ENCODE data around the gene DCHS1. TPM values are rescaled to one million over a fixed set of nuclear protein-coding genes. Genes with fewer than 3 reads are reported as not detected.

The DCHS1 gene
- total and polyA plus RNA-seq, 4 donors, result 6.0 to 39.9 (median 11.5) TPM

GRCh38 chr11:6657346-6657745 is 1.7 kb upstream of the DCHS1 start:
- WGBS, 2 donors, result 83 to 91% methylated on average over 1 of the region's 1 CpG
- no peak for ATAC-seq (ENCODE audit: insufficient read depth, low FRiP score)
- no peak for DNase-seq
- H3K36me3 ChIP-seq (ENCODE audit: control insufficient read depth in 4 of 4, insufficient read depth in 4 of 4, low read length in 4 of 4), result peaks cover 0 to 5% (median 0%) of the 10 kb centered on the region in 4 donors
- no peak overlapping the region for H3K9ac ChIP-seq (ENCODE audit: insufficient read depth in 1 of 2, low read length in 2 of 2)
- H3K4me1 ChIP-seq (ENCODE audit: control insufficient read depth in 5 of 5, insufficient read depth in 5 of 5, low read length in 5 of 5), result peaks cover 0 to 28% (median 5%) of the 10 kb centered on the region in 5 donors
- no peak overlapping the region for H3K27ac ChIP-seq (ENCODE audit: low read depth in 1 of 2, low read length in 1 of 2)
- no peaks in the 10 kb centered on the region for H3K27me3 ChIP-seq (ENCODE audit: control insufficient read depth in 3 of 3, insufficient read depth in 3 of 3, low read length in 2 of 3)
- no peaks in the 10 kb centered on the region for H3K9me3 ChIP-seq (ENCODE audit: control insufficient read depth in 4 of 4, insufficient read depth in 3 of 4, low read length in 3 of 4)
- no peak overlapping the region for H3K4me3 ChIP-seq
- TF ChIP-seq, protein P1, sequence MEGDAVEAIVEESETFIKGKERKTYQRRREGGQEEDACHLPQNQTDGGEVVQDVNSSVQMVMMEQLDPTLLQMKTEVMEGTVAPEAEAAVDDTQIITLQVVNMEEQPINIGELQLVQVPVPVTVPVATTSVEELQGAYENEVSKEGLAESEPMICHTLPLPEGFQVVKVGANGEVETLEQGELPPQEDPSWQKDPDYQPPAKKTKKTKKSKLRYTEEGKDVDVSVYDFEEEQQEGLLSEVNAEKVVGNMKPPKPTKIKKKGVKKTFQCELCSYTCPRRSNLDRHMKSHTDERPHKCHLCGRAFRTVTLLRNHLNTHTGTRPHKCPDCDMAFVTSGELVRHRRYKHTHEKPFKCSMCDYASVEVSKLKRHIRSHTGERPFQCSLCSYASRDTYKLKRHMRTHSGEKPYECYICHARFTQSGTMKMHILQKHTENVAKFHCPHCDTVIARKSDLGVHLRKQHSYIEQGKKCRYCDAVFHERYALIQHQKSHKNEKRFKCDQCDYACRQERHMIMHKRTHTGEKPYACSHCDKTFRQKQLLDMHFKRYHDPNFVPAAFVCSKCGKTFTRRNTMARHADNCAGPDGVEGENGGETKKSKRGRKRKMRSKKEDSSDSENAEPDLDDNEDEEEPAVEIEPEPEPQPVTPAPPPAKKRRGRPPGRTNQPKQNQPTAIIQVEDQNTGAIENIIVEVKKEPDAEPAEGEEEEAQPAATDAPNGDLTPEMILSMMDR (IDR thresholded peaks at IDR 0.05; ENCODE audit: control extremely low read depth, extremely low read depth), result no peak

- Histone ChIP-seq H3K9ac (ENCODE audit: insufficient read depth in 1 of 2, low read length in 2 of 2) (no peak overlapping the region), H3K27me3 (ENCODE audit: control insufficient read depth in 3 of 3, insufficient read depth in 3 of 3, low read length in 2 of 3) (no peaks in the 10 kb centered on the region), H3K4me1 (ENCODE audit: control insufficient read depth in 5 of 5, insufficient read depth in 5 of 5, low read length in 5 of 5) (peaks cover 0 to 28% (median 5%) of the 10 kb centered on the region in 5 donors), H3K9me3 (ENCODE audit: control insufficient read depth in 4 of 4, insufficient read depth in 3 of 4, low read length in 3 of 4) (no peaks in the 10 kb centered on the region), H3K4me3 (no peak overlapping the region), H3K27ac (ENCODE audit: low read depth in 1 of 2, low read length in 1 of 2) (no peak overlapping the region), H3K36me3 (ENCODE audit: control insufficient read depth in 4 of 4, insufficient read depth in 4 of 4, low read length in 4 of 4) (peaks cover 0 to 5% (median 0%) of the 10 kb centered on the region in 4 donors)
- WGBS, 2 donors, result 76 to 85% methylated on average over 5 of the region's 5 CpGs
- no peak for ATAC-seq (ENCODE audit: insufficient read depth, low FRiP score)
- DNase-seq, result peak in 1 of 3 donors; percentile 33
- TF ChIP-seq, protein P1 (IDR thresholded peaks at IDR 0.05; ENCODE audit: control extremely low read depth, extremely low read depth), result no peak
Measured at GRCh38 chr11:6656936-6657335, 1.3 kb upstream of the DCHS1 start.

- 64 to 79% methylated on average over 4 of the region's 4 CpGs for WGBS, 2 donors
- Histone ChIP-seq H3K36me3 (ENCODE audit: control insufficient read depth in 4 of 4, insufficient read depth in 4 of 4, low read length in 4 of 4) (peaks cover 0 to 5% (median 0%) of the 10 kb centered on the region in 4 donors), H3K4me1 (ENCODE audit: control insufficient read depth in 5 of 5, insufficient read depth in 5 of 5, low read length in 5 of 5) (peaks cover 0 to 28% (median 5%) of the 10 kb centered on the region in 5 donors), H3K4me3 (no peak overlapping the region), H3K27ac (ENCODE audit: low read depth in 1 of 2, low read length in 1 of 2) (no peak overlapping the region), H3K9ac (ENCODE audit: insufficient read depth in 1 of 2, low read length in 2 of 2) (peak overlapping the region; percentile 69 to 91), H3K9me3 (ENCODE audit: control insufficient read depth in 4 of 4, insufficient read depth in 3 of 4, low read length in 3 of 4) (no peaks in the 10 kb centered on the region), H3K27me3 (ENCODE audit: control insufficient read depth in 3 of 3, insufficient read depth in 3 of 3, low read length in 2 of 3) (no peaks in the 10 kb centered on the region)
- TF ChIP-seq, protein P1 (IDR thresholded peaks at IDR 0.05; ENCODE audit: control extremely low read depth, extremely low read depth), result no peak
- no peak for ATAC-seq (ENCODE audit: insufficient read depth, low FRiP score)
- DNase-seq, result peak in 1 of 3 donors; percentile 33
Measured at GRCh38 chr11:6656584-6656915, 941 bp upstream of the DCHS1 start.
